Measurements from ENCODE around the gene JTB. TPM values are rescaled to one million over a fixed set of nuclear protein-coding genes. Genes with fewer than 3 reads are reported as not detected.

The JTB gene
- 109 to 159 TPM (median 148 TPM) in 5 replicates for total RNA-seq (2022; extraction: Qiagen RNA extraction; ENCODE audit: low read depth)

GRCh38 chr1:153977250-153978240, at the start of gene JTB:
JTB (minus strand) TSS chr1:153977674; CDS start chr1:153977252, 422 bp downstream.

GRCh38 chr1:153990468-153991150, 13.1 kb upstream of the JTB start, which contains the start of gene RPS27:
RPS27 (plus strand) TSS chr1:153990762; CDS start chr1:153990797, 35 bp downstream.

GRCh38 chr1:153985941-153986761, 8.7 kb upstream of the JTB start, which contains the start of gene RAB13:
RAB13 (minus strand) TSS chr1:153986339; CDS start chr1:153986236, 103 bp downstream.

GRCh38 chr1:153967107-153967999, 10.1 kb downstream of the JTB start, which contains the start of gene CREB3L4:
CREB3L4 (plus strand) TSS chr1:153967902; CDS start chr1:153968526, 624 bp downstream.

GRCh38 chr1:153963030-153963849, 14.2 kb downstream of the JTB start, which contains the start of gene SLC39A1:
SLC39A1 (minus strand) TSS chr1:153963537; CDS start chr1:153962715, 822 bp downstream.

GRCh38 chr1:153958111-153958960, 19.1 kb downstream of the JTB start, which contains the start of gene CRTC2:
CRTC2 (minus strand) TSS chr1:153958612; CDS start chr1:153958497, 115 bp downstream.

GRCh38 chr1:153946622-153947241, 30.7 kb downstream of the JTB start, which contains the start of gene DENND4B:
DENND4B (minus strand) TSS chr1:153946718; CDS start chr1:153944374, 2,344 bp downstream.

Other genes starting within 250 kb of the JTB start
- 12.0 to 23.1 TPM (median 21.7 TPM) in 5 replicates for gene INTS3, start 249.6 kb downstream of the JTB start, total RNA-seq (2022; extraction: Qiagen RNA extraction; ENCODE audit: low read depth)
- gene SLC27A3, start 202.3 kb downstream of the JTB start, total RNA-seq (2022; extraction: Qiagen RNA extraction; ENCODE audit: low read depth) = 1.1 to 2.0 TPM (median 1.4 TPM) in 5 replicates
- 9.1 to 12.0 TPM (median 11.8 TPM) in 5 replicates for gene GATAD2B, start 54.7 kb downstream of the JTB start, total RNA-seq (2022; extraction: Qiagen RNA extraction; ENCODE audit: low read depth)
- 26.1 to 38.2 TPM (median 34.8 TPM) in 5 replicates for gene DENND4B, start 31.0 kb downstream of the JTB start, total RNA-seq (2022; extraction: Qiagen RNA extraction; ENCODE audit: low read depth)
- 32.7 to 45.4 TPM (median 42.7 TPM) in 5 replicates for gene CRTC2, start 19.1 kb downstream of the JTB start, total RNA-seq (2022; extraction: Qiagen RNA extraction; ENCODE audit: low read depth)
- gene SLC39A1, start 14.1 kb downstream of the JTB start, total RNA-seq (2022; extraction: Qiagen RNA extraction; ENCODE audit: low read depth) = 154 to 166 TPM (median 163 TPM) in 5 replicates
- 8.7 to 11.8 TPM (median 10.7 TPM) in 5 replicates for gene CREB3L4, start 9.8 kb downstream of the JTB start, total RNA-seq (2022; extraction: Qiagen RNA extraction; ENCODE audit: low read depth)
- gene RAB13, start 8.7 kb upstream of the JTB start, total RNA-seq (2022; extraction: Qiagen RNA extraction; ENCODE audit: low read depth) = 129 to 155 TPM (median 130 TPM) in 5 replicates
- gene RPS27, start 13.1 kb upstream of the JTB start, total RNA-seq (2022; extraction: Qiagen RNA extraction; ENCODE audit: low read depth) = 4,334 to 7,196 TPM (median 4,362 TPM) in 5 replicates
- not detected in 5 replicates for gene NUP210L, start 177.4 kb upstream of the JTB start, total RNA-seq (2022; extraction: Qiagen RNA extraction; ENCODE audit: low read depth)
- 447 to 541 TPM (median 495 TPM) in 5 replicates for gene TPM3, start 214.4 kb upstream of the JTB start, total RNA-seq (2022; extraction: Qiagen RNA extraction; ENCODE audit: low read depth)
- not detected in 5 replicates for gene CFAP141, start 228.7 kb upstream of the JTB start, total RNA-seq (2022; extraction: Qiagen RNA extraction; ENCODE audit: low read depth)
- 97.7 to 120 TPM (median 115 TPM) in 5 replicates for gene UBAP2L, start 243.3 kb upstream of the JTB start, total RNA-seq (2022; extraction: Qiagen RNA extraction; ENCODE audit: low read depth)